Pons (tissue), 1 donor: ENCODE measurements around the gene MATN1.
"Not testable (repeated sequence)": the region's sequence is repeated elsewhere in the genome, so short reads cannot be mapped to it uniquely, and the experiment has no call there.

Experiments
- DNase-seq: peaks from one replicate; pipeline ENCODE4 v3.0.0-alpha.2; 2016; ENCODE audit warnings: low spot score

MATN1 gene

GRCh38 chr1:30723331-30723755, at the start of gene MATN1:
Gene MATN1 (minus strand): TSS chr1:30723585. CDS start chr1:30723551, 34 bp downstream.
- no peak for DNase-seq

GRCh38 chr1:30771005-30771404, 47.6 kb upstream of the MATN1 start:
- DNase-seq: no peak

- no peak for DNase-seq
These were observed 46.8 kb upstream of the MATN1 start for GRCh38 chr1:30770150-30770549.

GRCh38 chr1:30768830-30769718, 45.7 kb upstream of the MATN1 start:
- no peak for DNase-seq

GRCh38 chr1:30768159-30768829, 44.9 kb upstream of the MATN1 start:
- DNase-seq: no peak

- DNase-seq: not testable (repeated sequence)
These were observed 43.6 kb upstream of the MATN1 start for GRCh38 chr1:30766948-30767347.

- DNase-seq: no peak
These were observed 42.4 kb upstream of the MATN1 start for GRCh38 chr1:30765556-30766434.

- no peak for DNase-seq
These were observed 41.7 kb upstream of the MATN1 start for GRCh38 chr1:30764939-30765555.

- no peak for DNase-seq
These were observed 41.0 kb upstream of the MATN1 start for GRCh38 chr1:30764396-30764795.

GRCh38 chr1:30763651-30764248, 40.4 kb upstream of the MATN1 start:
- peak; percentile 73 for DNase-seq

GRCh38 chr1:30762930-30763650, 39.7 kb upstream of the MATN1 start:
- no peak for DNase-seq

- DNase-seq: no peak
These were observed 39.0 kb upstream of the MATN1 start for GRCh38 chr1:30762152-30762929.

- peak; percentile 70 for DNase-seq
These were observed 38.2 kb upstream of the MATN1 start for GRCh38 chr1:30761381-30762151.

GRCh38 chr1:30760596-30761324, 37.4 kb upstream of the MATN1 start:
- peak; percentile 73 for DNase-seq

- no peak for DNase-seq
These were observed 36.4 kb upstream of the MATN1 start for GRCh38 chr1:30759718-30760281.

GRCh38 chr1:30758785-30759380, 35.5 kb upstream of the MATN1 start:
- DNase-seq: no peak

GRCh38 chr1:30758121-30758688, 34.8 kb upstream of the MATN1 start:
- DNase-seq: no peak
